Vagina (tissue), 2 donors: ENCODE results near the gene OR4D9.

Source experiments
- POLR2A ChIP-seq, 2 donors: fragments of 450-650 bp; IDR thresholded peaks; one replicate each; pipeline ENCODE4 v1.6.1; 2017; ENCODE audit warnings: antibody characterized with exemption in 2 of 2, mild to moderate bottlenecking in 2 of 2, moderate library complexity in 2 of 2
- POLR2AphosphoS5 ChIP-seq, 2 donors: sonication (generic); formaldehyde crosslinking; IDR thresholded peaks; one replicate each; pipeline ENCODE4 v1.9.0; 2017; ENCODE audit warnings: antibody characterized with exemption in 2 of 2, mild to moderate bottlenecking in 2 of 2, low read depth in 1 of 2; ENCODE audit not compliant: insufficient read depth in 1 of 2
- TF ChIP-seq, protein P1 (sequence below), 3 experiments: fragments of 450-650 bp in 2 of 3; fragments of 200-600 bp in 1 of 3; sonication (generic) in 1 of 3; IDR thresholded peaks; one replicate each; pipeline ENCODE4 v1.5.1; 2017 to 2019; ENCODE audit warnings: antibody characterized with exemption in 3 of 3, mild to moderate bottlenecking in 2 of 3, moderate library complexity in 2 of 3

DNA sequence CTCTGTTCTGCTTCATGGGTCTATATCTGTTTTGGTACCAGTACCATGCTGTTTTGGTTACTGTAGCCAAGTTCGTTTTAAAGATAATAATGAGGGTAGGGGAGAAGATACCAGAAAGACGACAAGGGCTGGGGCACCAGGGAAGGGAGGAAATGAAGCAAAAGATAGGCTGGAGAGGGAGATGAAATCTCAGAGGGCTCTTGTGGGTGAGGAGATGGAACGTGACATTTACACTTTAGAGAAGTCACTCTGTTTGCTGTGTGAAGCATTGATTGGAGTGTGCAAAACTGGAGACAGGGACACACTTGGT is 33.5 kb downstream of the OR4D9 start:
- TF ChIP-seq, protein P1, sequence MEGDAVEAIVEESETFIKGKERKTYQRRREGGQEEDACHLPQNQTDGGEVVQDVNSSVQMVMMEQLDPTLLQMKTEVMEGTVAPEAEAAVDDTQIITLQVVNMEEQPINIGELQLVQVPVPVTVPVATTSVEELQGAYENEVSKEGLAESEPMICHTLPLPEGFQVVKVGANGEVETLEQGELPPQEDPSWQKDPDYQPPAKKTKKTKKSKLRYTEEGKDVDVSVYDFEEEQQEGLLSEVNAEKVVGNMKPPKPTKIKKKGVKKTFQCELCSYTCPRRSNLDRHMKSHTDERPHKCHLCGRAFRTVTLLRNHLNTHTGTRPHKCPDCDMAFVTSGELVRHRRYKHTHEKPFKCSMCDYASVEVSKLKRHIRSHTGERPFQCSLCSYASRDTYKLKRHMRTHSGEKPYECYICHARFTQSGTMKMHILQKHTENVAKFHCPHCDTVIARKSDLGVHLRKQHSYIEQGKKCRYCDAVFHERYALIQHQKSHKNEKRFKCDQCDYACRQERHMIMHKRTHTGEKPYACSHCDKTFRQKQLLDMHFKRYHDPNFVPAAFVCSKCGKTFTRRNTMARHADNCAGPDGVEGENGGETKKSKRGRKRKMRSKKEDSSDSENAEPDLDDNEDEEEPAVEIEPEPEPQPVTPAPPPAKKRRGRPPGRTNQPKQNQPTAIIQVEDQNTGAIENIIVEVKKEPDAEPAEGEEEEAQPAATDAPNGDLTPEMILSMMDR (IDR thresholded peaks at IDR 0.05), result no peak
- TF ChIP-seq POLR2A (IDR thresholded peaks at IDR 0.05) (no peak), POLR2AphosphoS5 (IDR thresholded peaks at IDR 0.05; ENCODE audit: insufficient read depth in 1 of 2, low read depth in 1 of 2) (no peak)
